Neural cell (in vitro differentiated cells): ENCODE results near the gene GRM5.

Experiments used
- EP300 ChIP-seq: fragments of 450-650 bp; conservative IDR thresholded peaks from 2 replicates; pipeline ENCODE4 v1.6.1; 2014; ENCODE audit warnings: antibody characterized with exemption, mild to moderate bottlenecking, moderate library complexity; ENCODE audit not compliant: poor library complexity, severe bottlenecking
- EZH2 ChIP-seq: fragments of 200-600, 300-800 bp; shearing (Covaris generic), sonication (generic); IDR thresholded peaks from 2 replicates; pipeline ENCODE4 v1.6.1; 2014; ENCODE audit warnings: antibody characterized with exemption, low read length, borderline replicate concordance, mild to moderate bottlenecking; ENCODE audit not compliant: insufficient read depth, poor library complexity, severe bottlenecking
- POLR2AphosphoS5 ChIP-seq: IDR thresholded peaks from 2 replicates; pipeline ENCODE4 v1.6.1; 2012
- TAF1 ChIP-seq: IDR thresholded peaks from 2 replicates; pipeline ENCODE4 v1.6.1; 2012; ENCODE audit warnings: low read depth
- TF ChIP-seq, protein P1 (sequence below): fragments of 450-650 bp; IDR thresholded peaks from 2 replicates; pipeline ENCODE4 v1.5.1; 2014; ENCODE audit warnings: antibody characterized with exemption, mild to moderate bottlenecking, moderate library complexity; ENCODE audit not compliant: poor library complexity, severe bottlenecking
- TF ChIP-seq, protein P2 (sequence below): IDR thresholded peaks from 2 replicates; pipeline ENCODE4 v1.6.1; 2012; ENCODE audit warnings: borderline replicate concordance

DNA sequence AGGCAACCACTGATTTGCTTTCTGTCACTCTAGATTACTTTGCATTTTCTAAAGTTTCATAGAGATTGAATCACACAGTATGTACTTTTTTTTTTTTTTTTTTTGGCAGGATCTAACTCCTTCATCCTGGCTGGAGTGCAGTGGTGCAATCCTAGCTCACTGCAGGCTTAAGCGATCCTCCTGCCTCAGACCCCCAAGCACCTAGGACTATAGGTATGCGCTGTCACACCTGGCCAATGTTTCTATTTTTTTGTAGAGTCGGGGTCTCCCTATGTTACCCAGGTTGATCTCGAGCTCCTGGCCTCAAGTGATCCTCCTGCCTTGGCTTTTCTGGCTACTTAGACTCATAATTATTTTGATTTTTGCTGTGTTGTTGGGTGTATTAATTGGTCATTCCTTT lies 433.6 kb downstream of the GRM5 start:
- TF ChIP-seq, protein P1, sequence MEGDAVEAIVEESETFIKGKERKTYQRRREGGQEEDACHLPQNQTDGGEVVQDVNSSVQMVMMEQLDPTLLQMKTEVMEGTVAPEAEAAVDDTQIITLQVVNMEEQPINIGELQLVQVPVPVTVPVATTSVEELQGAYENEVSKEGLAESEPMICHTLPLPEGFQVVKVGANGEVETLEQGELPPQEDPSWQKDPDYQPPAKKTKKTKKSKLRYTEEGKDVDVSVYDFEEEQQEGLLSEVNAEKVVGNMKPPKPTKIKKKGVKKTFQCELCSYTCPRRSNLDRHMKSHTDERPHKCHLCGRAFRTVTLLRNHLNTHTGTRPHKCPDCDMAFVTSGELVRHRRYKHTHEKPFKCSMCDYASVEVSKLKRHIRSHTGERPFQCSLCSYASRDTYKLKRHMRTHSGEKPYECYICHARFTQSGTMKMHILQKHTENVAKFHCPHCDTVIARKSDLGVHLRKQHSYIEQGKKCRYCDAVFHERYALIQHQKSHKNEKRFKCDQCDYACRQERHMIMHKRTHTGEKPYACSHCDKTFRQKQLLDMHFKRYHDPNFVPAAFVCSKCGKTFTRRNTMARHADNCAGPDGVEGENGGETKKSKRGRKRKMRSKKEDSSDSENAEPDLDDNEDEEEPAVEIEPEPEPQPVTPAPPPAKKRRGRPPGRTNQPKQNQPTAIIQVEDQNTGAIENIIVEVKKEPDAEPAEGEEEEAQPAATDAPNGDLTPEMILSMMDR = no peak
- TF ChIP-seq EZH2 (no peak), POLR2AphosphoS5 (no peak), TAF1 (no peak), EP300 (no peak)
- TF ChIP-seq, protein P2, sequence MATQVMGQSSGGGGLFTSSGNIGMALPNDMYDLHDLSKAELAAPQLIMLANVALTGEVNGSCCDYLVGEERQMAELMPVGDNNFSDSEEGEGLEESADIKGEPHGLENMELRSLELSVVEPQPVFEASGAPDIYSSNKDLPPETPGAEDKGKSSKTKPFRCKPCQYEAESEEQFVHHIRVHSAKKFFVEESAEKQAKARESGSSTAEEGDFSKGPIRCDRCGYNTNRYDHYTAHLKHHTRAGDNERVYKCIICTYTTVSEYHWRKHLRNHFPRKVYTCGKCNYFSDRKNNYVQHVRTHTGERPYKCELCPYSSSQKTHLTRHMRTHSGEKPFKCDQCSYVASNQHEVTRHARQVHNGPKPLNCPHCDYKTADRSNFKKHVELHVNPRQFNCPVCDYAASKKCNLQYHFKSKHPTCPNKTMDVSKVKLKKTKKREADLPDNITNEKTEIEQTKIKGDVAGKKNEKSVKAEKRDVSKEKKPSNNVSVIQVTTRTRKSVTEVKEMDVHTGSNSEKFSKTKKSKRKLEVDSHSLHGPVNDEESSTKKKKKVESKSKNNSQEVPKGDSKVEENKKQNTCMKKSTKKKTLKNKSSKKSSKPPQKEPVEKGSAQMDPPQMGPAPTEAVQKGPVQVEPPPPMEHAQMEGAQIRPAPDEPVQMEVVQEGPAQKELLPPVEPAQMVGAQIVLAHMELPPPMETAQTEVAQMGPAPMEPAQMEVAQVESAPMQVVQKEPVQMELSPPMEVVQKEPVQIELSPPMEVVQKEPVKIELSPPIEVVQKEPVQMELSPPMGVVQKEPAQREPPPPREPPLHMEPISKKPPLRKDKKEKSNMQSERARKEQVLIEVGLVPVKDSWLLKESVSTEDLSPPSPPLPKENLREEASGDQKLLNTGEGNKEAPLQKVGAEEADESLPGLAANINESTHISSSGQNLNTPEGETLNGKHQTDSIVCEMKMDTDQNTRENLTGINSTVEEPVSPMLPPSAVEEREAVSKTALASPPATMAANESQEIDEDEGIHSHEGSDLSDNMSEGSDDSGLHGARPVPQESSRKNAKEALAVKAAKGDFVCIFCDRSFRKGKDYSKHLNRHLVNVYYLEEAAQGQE = no peak
